GM12878 (cell line): ENCODE results near the gene NUP205. TPM values are rescaled to one million over a fixed set of nuclear protein-coding genes. Genes with fewer than 3 reads are reported as not detected.

Experiments
- ATAC-seq: fragments of 200-7000 bp; cut with Tn5 transposase; 3 replicates; pipeline ENCODE4 v1.9.1; 2020; ENCODE audit warnings: mild to moderate bottlenecking, moderate library complexity
- BruUV-seq: library from RNA; stranded (reverse); fragments of 400-500 nt; replicated peaks from 2 replicates; lab custom pipeline; 2021; lab: Mats Ljungman, UMichigan
- CTCF ChIA-PET: fragments of 300-600 bp; sonication (Branson Sonifier 250); formaldehyde crosslinking; extraction: SDS; loops from one replicate; lab custom pipeline; 2021; ENCODE audit warnings: inconsistent platforms; lab: Yijun Ruan, JAX
- POLR2A ChIA-PET: fragments of 350-600 bp; formaldehyde crosslinking; extraction: SDS; loops from one replicate; lab custom pipeline; 2021; ENCODE audit warnings: inconsistent platforms; lab: Charles Lee
- RAD21 ChIA-PET: fragments of 300-600 bp; sonication (Branson Sonifier 250); formaldehyde crosslinking; loops from one replicate; lab custom pipeline; 2023; ENCODE audit warnings: antibody characterized with exemption; ENCODE audit not compliant: unreplicated experiment; lab: Charles Lee
- SMC1A ChIA-PET: fragments of 300-600 bp; sonication (Branson Sonifier 250); formaldehyde crosslinking; loops from one replicate; lab custom pipeline; 2023; ENCODE audit not compliant: unreplicated experiment, uncharacterized antibody; lab: Charles Lee
- DNase-seq: peaks from one replicate; pipeline ENCODE4 v3.0.0-alpha.2; 2011; ENCODE audit warnings: low read depth, low spot score
- FAIRE-seq: peaks from 3 replicates; lab custom pipeline; 2011; peaks lifted over from hg19 to GRCh38; lab: Jason Lieb, UNC
- H2AFZ ChIP-seq: 2 replicates; pipeline ENCODE4 v1.6.0; 2011; ENCODE audit warnings: low read depth, low read length, control low read depth; ENCODE audit not compliant: control insufficient read depth
- H3K27ac ChIP-seq: 2 replicates; pipeline ENCODE4 v1.5.1; 2011; ENCODE audit warnings: control low read depth; ENCODE audit not compliant: control insufficient read depth, insufficient read depth
- H3K27me3 ChIP-seq, 2 experiments: replicated peaks in 1 of 2; 2 replicates each; pipeline versions ENCODE4 v1.6.0 to v1.6.1; 2011; ENCODE audit warnings: low read length in 1 of 2; ENCODE audit not compliant: control insufficient read depth in 2 of 2, insufficient read depth in 2 of 2
- H3K36me3 ChIP-seq, 2 experiments: 2 replicates each; pipeline ENCODE4 v1.5.1; 2011; ENCODE audit warnings: low read length in 1 of 2; ENCODE audit not compliant: control insufficient read depth in 2 of 2, insufficient read depth in 2 of 2
- H3K4me1 ChIP-seq: 2 replicates; pipeline ENCODE4 v1.6.1; 2011; ENCODE audit warnings: mild to moderate bottlenecking, low read length, moderate library complexity, mixed read lengths; ENCODE audit not compliant: control insufficient read depth, insufficient read depth
- H3K4me2 ChIP-seq: 2 replicates; pipeline ENCODE4 v1.6.0; 2011; ENCODE audit warnings: control low read depth; ENCODE audit not compliant: control insufficient read depth, insufficient read depth
- H3K4me3 ChIP-seq: fragments of 200-600 bp; sonication (generic); 2 replicates; pipeline ENCODE4 v1.5.1; 2016
- H3K79me2 ChIP-seq: 2 replicates; pipeline ENCODE4 v1.6.0; 2011; ENCODE audit warnings: low read length; ENCODE audit not compliant: control insufficient read depth, insufficient read depth
- H3K9ac ChIP-seq: 2 replicates; pipeline ENCODE4 v1.8.0; 2011; ENCODE audit warnings: low read length, control low read depth, mixed read lengths; ENCODE audit not compliant: control insufficient read depth, insufficient read depth
- H3K9me3 ChIP-seq: replicated peaks from 3 replicates; pipeline ENCODE4 v1.5.1; 2011; ENCODE audit warnings: mild to moderate bottlenecking, low read length; ENCODE audit not compliant: control insufficient read depth, insufficient read depth
- H4K20me1 ChIP-seq: 2 replicates; pipeline ENCODE4 v1.6.0; 2011; ENCODE audit not compliant: control insufficient read depth, insufficient read depth
- CBFB ChIP-seq: IDR thresholded peaks from 2 replicates; pipeline ENCODE4 v1.6.1; 2016; ENCODE audit warnings: antibody characterized with exemption, low read depth
- CHD4 ChIP-seq: fragments of 200-600 bp; sonication (generic); IDR thresholded peaks from 2 replicates; pipeline ENCODE4 v1.6.1; 2016; ENCODE audit warnings: mild to moderate bottlenecking
- CUX1 ChIP-seq: IDR thresholded peaks from 2 replicates; pipeline ENCODE4 v1.6.1; 2012; ENCODE audit warnings: improper control_type of control experiment, low read depth, low read length; ENCODE audit not compliant: insufficient replicate concordance
- EGR1 ChIP-seq, 2 experiments: IDR thresholded peaks; 1 replicate in 1 of 2; 2 replicates in 1 of 2; pipeline ENCODE4 v1.6.1; 2011 to 2012; ENCODE audit warnings: low read depth in 2 of 2, low read length in 2 of 2, borderline replicate concordance in 1 of 2, mild to moderate bottlenecking in 1 of 2, moderate library complexity in 1 of 2
- EP300 ChIP-seq, 2 experiments: fragments of 150-350 bp in 1 of 2; IDR thresholded peaks; 2 replicates each; pipeline ENCODE4 v1.6.1; 2011 to 2012; ENCODE audit warnings: low read depth in 2 of 2, low read length in 2 of 2, borderline replicate concordance in 1 of 2, improper control_type of control experiment in 1 of 2, inconsistent platforms in 1 of 2; ENCODE audit not compliant: control insufficient read depth in 1 of 2
- IKZF1 ChIP-seq: fragments of 450-650 bp; conservative IDR thresholded peaks from 2 replicates; pipeline ENCODE4 v1.6.1; 2017; ENCODE audit warnings: antibody characterized with exemption, mild to moderate bottlenecking
- PML ChIP-seq: IDR thresholded peaks from 2 replicates; pipeline ENCODE4 v1.6.1; 2012; ENCODE audit warnings: low read length, inconsistent platforms
- TCF3 ChIP-seq: IDR thresholded peaks from 2 replicates; pipeline ENCODE4 v1.6.1; 2012; ENCODE audit warnings: low read depth, mild to moderate bottlenecking, low read length, borderline replicate concordance; ENCODE audit not compliant: insufficient read depth
- TCF7 ChIP-seq: IDR thresholded peaks from 2 replicates; pipeline ENCODE4 v1.6.1; 2014; ENCODE audit warnings: antibody characterized with exemption, borderline replicate concordance
- WRNIP1 ChIP-seq: IDR thresholded peaks from 2 replicates; pipeline ENCODE4 v1.6.1; 2011; ENCODE audit warnings: low read depth, low read length, improper control_type of control experiment, borderline replicate concordance
- WGBS: methylation state at CpG from one replicate; pipeline ENCODE4 v1.1.6; 2016; ENCODE audit warnings: low lambda C conversion rate; ENCODE audit not compliant: insufficient replicate concordance, insufficient coverage; ENCODE audit errors: missing lambda C conversion rate; 5-methylcytosine and 5-hydroxymethylcytosine counted together
- in situ Hi-C: fragments of 300-500 bp; cut with MboI; formaldehyde crosslinking; loops from 9 replicates; pipeline ENCODE4 v1.14.3; 2018; ENCODE audit warnings: mixed read lengths
- intact Hi-C: fragments of 100-400 bp; cut with micrococcal nuclease; formaldehyde crosslinking; loops from one replicate; pipeline ENCODE4 v1.14.2; 2022; ENCODE audit not compliant: unreplicated experiment
- polyA plus RNA-seq, 11 experiments: library from polyadenylated mRNA; depleted of rRNA in 4 of 11; unstranded in 6 of 11; stranded (reverse) in 5 of 11; fragments of >200 nt; fragmentation: Nextera tagmentation in 4 of 11; fragmentation: Illumina TruSeq in 1 of 11; extraction: Ambion mirVana in 4 of 11; extraction: Trizol in 1 of 11; gene quantifications; 1 replicate in 1 of 11; 2 replicates in 10 of 11; pipeline versions ENCODE4 v1.2.1 to v1.2.3, GENCODE V29; 2011 to 2016; ENCODE audit warnings: inconsistent platforms in 2 of 11, missing spikeins in 2 of 11, low read depth in 1 of 11
- total RNA-seq, 4 experiments: library from RNA; depleted of rRNA in 3 of 4; stranded (reverse); fragments of >200 nt in 3 of 4; fragmentation: Illumina TruSeq in 1 of 4; extraction: Trizol in 1 of 4; gene quantifications; 2 replicates each; pipeline versions ENCODE4 v1.2.1 to v1.2.3, GENCODE V29; 2013 to 2021

Gene NUP205
- total and polyA plus RNA-seq, 10 of the 15 experiments (the other 5 are each of a cell fraction or from before 2014, with no cell fraction given): 41.4 to 110 (median 85.9) TPM

- H3K27ac ChIP-seq: no peak overlapping the region
- DNase-seq: no peak
- no TSS peak for BruUV-seq
- SMC1A ChIA-PET: interaction anchor here (2.9 to 3.0 kb wide), 2 partner anchors 14 kb away, joined by 9 to 11 read pairs; no protein-coding TSS in a partner anchor
- no peak for ATAC-seq
- TF ChIP-seq EGR1 (IDR thresholded peaks at IDR 0.05; ENCODE audit: borderline replicate concordance in 1 of 2, low read depth in 2 of 2, low read length in 2 of 2): no peak
- no peak for TF ChIP-seq CUX1
- no peak for TF ChIP-seq CBFB
- TF ChIP-seq CHD4: no peak
- no peak for TF ChIP-seq EP300 (IDR thresholded peaks at IDR 0.05; ENCODE audit: borderline replicate concordance in 1 of 2, control insufficient read depth in 1 of 2, low read depth in 2 of 2, low read length in 2 of 2)
- TF ChIP-seq TCF7: no peak
- TF ChIP-seq PML: no peak
- TF ChIP-seq IKZF1: no peak
- TF ChIP-seq TCF3: no peak
- no peak for TF ChIP-seq WRNIP1
- RAD21 ChIA-PET: no interaction called here
- no peak overlapping the region for H3K4me2 ChIP-seq
- WGBS: 84% methylated on average over 9 of the region's 9 CpGs
- H2AFZ ChIP-seq: no peak overlapping the region
- peaks cover 17% of the 10 kb centered on the region for H3K79me2 ChIP-seq
- CTCF ChIA-PET: interaction anchor here (0.9 to 10.3 kb wide), 5 partner anchors 14 to 385 kb away, joined by 3 to 89 read pairs (median 7); no protein-coding TSS in a partner anchor
- intact Hi-C loops: no loop called here
- H3K9ac ChIP-seq: no peak overlapping the region
- peaks cover 2% of the 10 kb centered on the region; the same call in 1 of the 2 replicates for H3K4me1 ChIP-seq
- no peak overlapping the region for H3K4me3 ChIP-seq
- in situ Hi-C loops: no loop called here
- no peak for FAIRE-seq
- no peaks in the 10 kb centered on the region for H4K20me1 ChIP-seq
- no peaks in the 10 kb centered on the region for H3K9me3 ChIP-seq
- POLR2A ChIA-PET: interaction anchor here (0.6 kb wide), 1 partner anchor 92 kb away, joined by 3 read pairs; no protein-coding TSS in a partner anchor
- H3K36me3 ChIP-seq: no peaks in the 10 kb centered on the region
- no peaks in the 10 kb centered on the region for H3K27me3 ChIP-seq
Observed at GRCh38 chr7:135659159-135659846, 101.6 kb downstream of the NUP205 start.
